ENCODE data around the gene ZFP1. TPM values are rescaled to one million over a fixed set of nuclear protein-coding genes. Genes with fewer than 3 reads are reported as not detected.
A peak's percentile ranks its signal among the peaks of the same experiment; 100 is the strongest.

The ZFP1 gene
- total RNA-seq (9.8 and 14.4 TPM in 2 replicates), polyA plus RNA-seq (7.7 and 9.8 TPM in 2 replicates), polyA minus RNA-seq (ENCODE audit: low replicate concordance) (1.1 and 3.2 TPM in 2 replicates)
- 8.2 and 8.3 TPM in 2 replicates for polyA plus RNA-seq (2012)

- H3K4me3 ChIP-seq (replicated peaks in 1 of 4; ENCODE audit: control extremely low read depth in 1 of 4, insufficient read depth in 1 of 4, low read depth in 3 of 4, low read length in 4 of 4), result peak within 1 kb of the TSS; percentile 75 to 99 (median 85)
- peak within 1 kb of the TSS; percentile 96 for H2AFZ ChIP-seq (ENCODE audit: low read length)
- peak within 1 kb of the TSS; percentile 74 for H3K27ac ChIP-seq (ENCODE audit: insufficient read depth, low read length)
- H3K27me3 ChIP-seq (ENCODE audit: control insufficient read depth, insufficient read depth, low read length), result peaks cover 3% of the 10 kb centered on the region
- peak within 1 kb of the TSS; percentile 91 for H3K9ac ChIP-seq (ENCODE audit: insufficient read depth, low read length)
- no peak for TF ChIP-seq CTCF (conservative IDR thresholded peaks at IDR 0.05 in 1 of 2, IDR thresholded peaks at IDR 0.05 in 1 of 2; ENCODE audit: low read depth in 1 of 2, low read length in 2 of 2)
- no peak for TF ChIP-seq EZH2 (IDR thresholded peaks at IDR 0.05; ENCODE audit: low read length, missing control alignments)
- DNase-seq (ENCODE audit: low read depth in 2 of 2), result peak; percentile 85 to 93
- peak within 1 kb of the TSS; percentile 81 for H3K4me2 ChIP-seq (ENCODE audit: extremely low read depth, insufficient read depth, low read length)
- no peaks in the 10 kb centered on the region for H4K20me1 ChIP-seq (ENCODE audit: control insufficient read depth, extremely low read depth, insufficient read depth, low read length)
- H3K79me2 ChIP-seq (ENCODE audit: control insufficient read depth, insufficient read depth, low read length), result peaks cover 5% of the 10 kb centered on the region
- no peaks in the 10 kb centered on the region for H3K4me1 ChIP-seq (ENCODE audit: control insufficient read depth, extremely low read depth, insufficient read depth, low read length)
- H3K36me3 ChIP-seq (ENCODE audit: control insufficient read depth, insufficient read depth, low read length), result no peaks in the 10 kb centered on the region
- no peaks in the 10 kb centered on the region for H3K9me3 ChIP-seq (ENCODE audit: control insufficient read depth, insufficient read depth, low read depth, low read length)
Measured at GRCh38 chr16:75148311-75149195, at the start of gene ZFP1. TSS of gene ZFP1 (plus strand) at chr16:75148524. CDS start at chr16:75152952, 4,428 bp downstream.

- no peaks in the 10 kb centered on the region for H3K79me2 ChIP-seq (ENCODE audit: control insufficient read depth, insufficient read depth, low read length)
- no peak overlapping the region for H3K4me3 ChIP-seq (replicated peaks in 1 of 4; ENCODE audit: control extremely low read depth in 1 of 4, insufficient read depth in 1 of 4, low read depth in 3 of 4, low read length in 4 of 4)
- H3K4me1 ChIP-seq (ENCODE audit: control insufficient read depth, extremely low read depth, insufficient read depth, low read length), result peaks cover 2% of the 10 kb centered on the region
- no peaks in the 10 kb centered on the region for H3K9me3 ChIP-seq (ENCODE audit: control insufficient read depth, insufficient read depth, low read depth, low read length)
- no peak overlapping the region for H3K9ac ChIP-seq (ENCODE audit: insufficient read depth, low read length)
- no peaks in the 10 kb centered on the region for H3K36me3 ChIP-seq (ENCODE audit: control insufficient read depth, insufficient read depth, low read length)
- H3K27me3 ChIP-seq (ENCODE audit: control insufficient read depth, insufficient read depth, low read length), result no peaks in the 10 kb centered on the region
- no peak for DNase-seq (ENCODE audit: low read depth in 2 of 2)
- no peak overlapping the region for H3K27ac ChIP-seq (ENCODE audit: insufficient read depth, low read length)
- no peak overlapping the region for H2AFZ ChIP-seq (ENCODE audit: low read length)
- no peaks in the 10 kb centered on the region for H4K20me1 ChIP-seq (ENCODE audit: control insufficient read depth, extremely low read depth, insufficient read depth, low read length)
- TF ChIP-seq EZH2 (IDR thresholded peaks at IDR 0.05; ENCODE audit: low read length, missing control alignments) (no peak), CTCF (conservative IDR thresholded peaks at IDR 0.05 in 1 of 2, IDR thresholded peaks at IDR 0.05 in 1 of 2; ENCODE audit: low read depth in 1 of 2, low read length in 2 of 2) (no peak)
- no peak overlapping the region for H3K4me2 ChIP-seq (ENCODE audit: extremely low read depth, insufficient read depth, low read length)
Measured at GRCh38 chr16:75099075-75099667, 49.2 kb upstream of the ZFP1 start.

All from fibroblast of lung (primary cell).